K562 (cell line): ENCODE measurements around the gene LSM14B. TPM values are rescaled to one million over a fixed set of nuclear protein-coding genes. Genes with fewer than 3 reads are reported as not detected.
A peak's percentile ranks its signal among the peaks of the same experiment; 100 is the strongest.

Experiments used
- ATF1 ChIP-seq, 2 experiments: fragments of 450-650 bp in 1 of 2; IDR thresholded peaks; 2 replicates each; pipeline ENCODE4 v1.6.1; 2016; ENCODE audit warnings: missing compliant biosample characterization in 1 of 2, missing genetic modification characterization in 1 of 2
- CBFA2T2 ChIP-seq: fragments of 450-650 bp; conservative IDR thresholded peaks from 2 replicates; pipeline ENCODE4 v1.6.1; 2017; ENCODE audit warnings: mild to moderate bottlenecking
- CBX8 ChIP-seq: fragments of 200-600 bp; sonication (generic); IDR thresholded peaks from 2 replicates; pipeline ENCODE4 v1.6.1; 2012; ENCODE audit warnings: borderline replicate concordance, mixed run types, low read depth, mild to moderate bottlenecking, moderate library complexity, mixed read lengths, low read length, control low read depth, inconsistent platforms; ENCODE audit not compliant: poor library complexity, severe bottlenecking; ENCODE audit errors: extremely low read depth
- CXXC5 ChIP-seq: fragments of 250-450 bp; sonication (Bioruptor Pico); IDR thresholded peaks from 2 replicates; pipeline ENCODE4 v1.8.0; 2022; ENCODE audit warnings: inconsistent platforms, mild to moderate bottlenecking, moderate library complexity
- KDM4B ChIP-seq, 2 experiments: fragments of 450-650 bp in 1 of 2; sonication (generic) in 1 of 2; IDR thresholded peaks; 2 replicates each; pipeline ENCODE4 v1.6.1; 2016 to 2017; ENCODE audit warnings: borderline replicate concordance in 2 of 2, antibody characterized with exemption in 1 of 2, low read depth in 1 of 2, mild to moderate bottlenecking in 1 of 2
- KLF6 ChIP-seq: fragments of 250-450 bp; sonication (Bioruptor Pico); IDR thresholded peaks from 2 replicates; pipeline ENCODE4 v1.4.0; 2020; ENCODE audit warnings: mild to moderate bottlenecking, moderate library complexity, borderline replicate concordance
- NFIC ChIP-seq: fragments of 450-650 bp; IDR thresholded peaks from 2 replicates; pipeline ENCODE4 v1.6.1; 2017; ENCODE audit warnings: mild to moderate bottlenecking, inconsistent platforms
- RBM22 ChIP-seq: fragments of 200-400 bp; formaldehyde crosslinking; IDR thresholded peaks from 2 replicates; pipeline ENCODE4 v1.6.1; 2018; ENCODE audit warnings: low read length, low read depth; ENCODE audit not compliant: poor library complexity, severe bottlenecking
- RHOXF2B ChIP-seq: fragments of 250-450 bp; sonication (Bioruptor Pico); conservative IDR thresholded peaks from 2 replicates; pipeline ENCODE4 v1.5.1; 2021
- TCF15 ChIP-seq: fragments of 250-450 bp; sonication (Bioruptor Pico); IDR thresholded peaks from 2 replicates; pipeline ENCODE4 v1.8.0; 2022; ENCODE audit warnings: moderate library complexity, mild to moderate bottlenecking, inconsistent platforms
- UBTF ChIP-seq, 2 experiments: IDR thresholded peaks; 2 replicates each; pipeline ENCODE4 v1.6.1; 2012; ENCODE audit warnings: improper control_type of control experiment in 2 of 2, low read depth in 2 of 2, low read length in 2 of 2, borderline replicate concordance in 1 of 2
- YY1 ChIP-seq, 3 experiments: IDR thresholded peaks; 2 replicates each; pipeline ENCODE4 v1.6.1; 2011; ENCODE audit warnings: low read length in 2 of 3, mild to moderate bottlenecking in 2 of 3, moderate library complexity in 2 of 3, borderline replicate concordance in 1 of 3, control low read depth in 1 of 3, low read depth in 1 of 3; ENCODE audit not compliant: insufficient read depth in 3 of 3, insufficient replicate concordance in 2 of 3, control insufficient read depth in 1 of 3, insufficient read length in 1 of 3; ENCODE audit errors: extremely low read depth in 1 of 3
- ZNF282 ChIP-seq: sonication (generic); formaldehyde crosslinking; IDR thresholded peaks from 2 replicates; pipeline ENCODE4 v1.8.1; 2023; ENCODE audit warnings: missing genetic modification reagents
- ZNF586 ChIP-seq: fragments of 450-650 bp; formaldehyde crosslinking; conservative IDR thresholded peaks from 2 replicates; pipeline ENCODE4 v1.4.0; 2020; ENCODE audit warnings: mild to moderate bottlenecking, moderate library complexity
- ZNF717 ChIP-seq: fragments of 250-450 bp; sonication (Bioruptor Pico); IDR thresholded peaks from 2 replicates; pipeline ENCODE4 v1.5.0; 2021
- polyA plus RNA-seq, 8 experiments: library from polyadenylated mRNA; depleted of rRNA in 4 of 8; stranded (reverse) in 5 of 8; unstranded in 3 of 8; fragments of >200 nt; fragmentation: Nextera tagmentation in 2 of 8; fragmentation: Illumina TruSeq in 1 of 8; extraction: Ambion mirVana in 2 of 8; extraction: Trizol in 1 of 8; gene quantifications; 2 replicates each; pipeline versions ENCODE4 v1.2.1 to v1.2.3, GENCODE V29; 2011 to 2014; ENCODE audit warnings: inconsistent platforms in 1 of 8, missing spikeins in 1 of 8
- total RNA-seq, 7 experiments: library from RNA; depleted of rRNA in 6 of 7; stranded (reverse); fragments of >200 nt in 6 of 7; fragmentation: Illumina TruSeq in 2 of 7; extraction: Trizol in 2 of 7; gene quantifications; 2 replicates each; pipeline versions ENCODE4 v1.2.1 to v1.2.3, GENCODE V29; 2011 to 2021; ENCODE audit warnings: low replicate concordance in 1 of 7
- TF ChIP-seq, protein P1 (sequence below): fragments of 450-650 bp; formaldehyde crosslinking; IDR thresholded peaks from 2 replicates; pipeline ENCODE4 v1.4.0; 2020; ENCODE audit warnings: mild to moderate bottlenecking, mixed read lengths
- TF ChIP-seq, protein P2 (sequence below), 3 experiments: IDR thresholded peaks in 2 of 3; conservative IDR thresholded peaks in 1 of 3; 2 replicates each; pipeline ENCODE4 v1.5.1; 2011 to 2012; ENCODE audit warnings: low read length in 3 of 3, mild to moderate bottlenecking in 3 of 3, control low read depth in 2 of 3, improper control_type of control experiment in 1 of 3, inconsistent platforms in 1 of 3, low read depth in 1 of 3, mixed read lengths in 1 of 3, moderate library complexity in 1 of 3; ENCODE audit not compliant: insufficient read depth in 2 of 3
- TF ChIP-seq, protein P3 (sequence below): fragments of 450-650 bp; formaldehyde crosslinking; IDR thresholded peaks from 2 replicates; pipeline ENCODE4 v1.4.0; 2020; ENCODE audit warnings: mild to moderate bottlenecking

Gene LSM14B
- total and polyA plus RNA-seq, 9 of the 15 experiments (the other 6 are each of a cell fraction or from before 2014, with no cell fraction given), result 0.66 to 36.0 (median 20.2) TPM

DNA sequence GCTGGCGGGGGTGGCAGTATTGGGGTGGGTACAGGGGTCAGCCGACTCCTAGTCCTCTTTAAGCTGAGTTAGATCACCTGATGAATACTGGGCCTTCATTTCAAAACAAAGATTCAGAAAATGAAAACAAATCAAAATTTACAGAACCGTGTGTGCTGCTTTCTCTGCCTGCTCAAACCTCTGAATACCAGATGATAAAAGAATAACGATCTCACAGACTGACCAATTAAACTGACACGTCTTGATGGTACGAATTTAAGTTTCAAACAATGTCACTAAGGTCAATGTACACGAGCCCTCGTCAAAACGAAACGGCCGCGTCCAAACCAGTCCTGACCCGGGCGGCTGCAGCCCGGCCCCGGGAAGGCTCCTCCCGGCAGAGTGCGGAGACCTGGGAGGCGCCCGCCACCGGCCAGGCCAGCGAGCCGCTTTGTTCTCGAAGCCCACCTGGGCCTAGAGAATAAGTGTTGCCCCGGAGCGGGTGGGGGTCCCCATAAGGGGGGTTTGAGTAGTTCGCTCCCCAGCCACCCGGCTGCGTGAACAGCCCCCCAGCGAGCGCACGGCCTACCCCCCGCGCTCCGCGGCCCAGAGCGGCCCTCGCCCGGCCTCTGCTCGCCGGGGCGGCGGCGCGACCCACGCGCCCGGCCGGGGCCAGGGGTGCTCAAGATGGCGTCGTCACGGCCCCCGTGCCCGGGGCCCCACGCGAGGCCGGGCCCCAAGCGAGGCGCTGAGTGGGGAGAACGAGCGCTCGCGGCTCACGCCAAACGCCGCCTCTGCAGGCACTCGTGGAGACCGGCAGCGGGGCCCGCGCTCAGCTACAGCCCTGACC lies 20.2 kb downstream of the LSM14B start (continued):
- TF ChIP-seq, protein P1, sequence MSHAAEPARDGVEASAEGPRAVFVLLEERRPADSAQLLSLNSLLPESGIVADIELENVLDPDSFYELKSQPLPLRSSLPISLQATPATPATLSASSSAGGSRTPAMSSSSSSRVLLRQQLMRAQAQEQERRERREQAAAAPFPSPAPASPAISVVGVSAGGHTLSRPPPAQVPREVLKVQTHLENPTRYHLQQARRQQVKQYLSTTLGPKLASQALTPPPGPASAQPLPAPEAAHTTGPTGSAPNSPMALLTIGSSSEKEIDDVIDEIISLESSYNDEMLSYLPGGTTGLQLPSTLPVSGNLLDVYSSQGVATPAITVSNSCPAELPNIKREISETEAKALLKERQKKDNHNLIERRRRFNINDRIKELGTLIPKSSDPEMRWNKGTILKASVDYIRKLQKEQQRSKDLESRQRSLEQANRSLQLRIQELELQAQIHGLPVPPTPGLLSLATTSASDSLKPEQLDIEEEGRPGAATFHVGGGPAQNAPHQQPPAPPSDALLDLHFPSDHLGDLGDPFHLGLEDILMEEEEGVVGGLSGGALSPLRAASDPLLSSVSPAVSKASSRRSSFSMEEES (CRISPR knock-in tag), result no peak
- TF ChIP-seq ZNF282 (CRISPR knock-in tag), result no peak
- TF ChIP-seq, protein P2, sequence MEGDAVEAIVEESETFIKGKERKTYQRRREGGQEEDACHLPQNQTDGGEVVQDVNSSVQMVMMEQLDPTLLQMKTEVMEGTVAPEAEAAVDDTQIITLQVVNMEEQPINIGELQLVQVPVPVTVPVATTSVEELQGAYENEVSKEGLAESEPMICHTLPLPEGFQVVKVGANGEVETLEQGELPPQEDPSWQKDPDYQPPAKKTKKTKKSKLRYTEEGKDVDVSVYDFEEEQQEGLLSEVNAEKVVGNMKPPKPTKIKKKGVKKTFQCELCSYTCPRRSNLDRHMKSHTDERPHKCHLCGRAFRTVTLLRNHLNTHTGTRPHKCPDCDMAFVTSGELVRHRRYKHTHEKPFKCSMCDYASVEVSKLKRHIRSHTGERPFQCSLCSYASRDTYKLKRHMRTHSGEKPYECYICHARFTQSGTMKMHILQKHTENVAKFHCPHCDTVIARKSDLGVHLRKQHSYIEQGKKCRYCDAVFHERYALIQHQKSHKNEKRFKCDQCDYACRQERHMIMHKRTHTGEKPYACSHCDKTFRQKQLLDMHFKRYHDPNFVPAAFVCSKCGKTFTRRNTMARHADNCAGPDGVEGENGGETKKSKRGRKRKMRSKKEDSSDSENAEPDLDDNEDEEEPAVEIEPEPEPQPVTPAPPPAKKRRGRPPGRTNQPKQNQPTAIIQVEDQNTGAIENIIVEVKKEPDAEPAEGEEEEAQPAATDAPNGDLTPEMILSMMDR (IDR thresholded peaks at IDR 0.05 in 2 of 3, conservative IDR thresholded peaks at IDR 0.05 in 1 of 3; ENCODE audit: insufficient read depth in 2 of 3, low read depth in 1 of 3, low read length in 3 of 3), result no peak
- peak; percentile 80 to 85; a peak in 2 of 4 replicates for TF ChIP-seq UBTF (IDR thresholded peaks at IDR 0.05; ENCODE audit: borderline replicate concordance in 1 of 2, low read depth in 2 of 2, low read length in 2 of 2)
- no peak for TF ChIP-seq RHOXF2B
- TF ChIP-seq KDM4B (IDR thresholded peaks at IDR 0.05; ENCODE audit: borderline replicate concordance in 2 of 2, low read depth in 1 of 2), result no peak
- no peak for TF ChIP-seq ZNF717 (CRISPR knock-in tag)
- TF ChIP-seq RBM22, result peak; percentile 23
- TF ChIP-seq CBFA2T2, result no peak
- TF ChIP-seq, protein P3, sequence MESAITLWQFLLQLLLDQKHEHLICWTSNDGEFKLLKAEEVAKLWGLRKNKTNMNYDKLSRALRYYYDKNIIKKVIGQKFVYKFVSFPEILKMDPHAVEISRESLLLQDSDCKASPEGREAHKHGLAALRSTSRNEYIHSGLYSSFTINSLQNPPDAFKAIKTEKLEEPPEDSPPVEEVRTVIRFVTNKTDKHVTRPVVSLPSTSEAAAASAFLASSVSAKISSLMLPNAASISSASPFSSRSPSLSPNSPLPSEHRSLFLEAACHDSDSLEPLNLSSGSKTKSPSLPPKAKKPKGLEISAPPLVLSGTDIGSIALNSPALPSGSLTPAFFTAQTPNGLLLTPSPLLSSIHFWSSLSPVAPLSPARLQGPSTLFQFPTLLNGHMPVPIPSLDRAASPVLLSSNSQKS (CRISPR knock-in tag), result no peak
- no peak for TF ChIP-seq CBX8
- no peak for TF ChIP-seq ATF1 (CRISPR knock-in tag; IDR thresholded peaks at IDR 0.05)
- TF ChIP-seq ATF1 (tag; IDR thresholded peaks at IDR 0.05), result no peak
- no peak for TF ChIP-seq NFIC
- TF ChIP-seq ZNF586 (CRISPR knock-in tag), result no peak
- no peak for TF ChIP-seq KLF6 (CRISPR knock-in tag)
- TF ChIP-seq TCF15 (CRISPR knock-in tag), result no peak
- TF ChIP-seq YY1 (IDR thresholded peaks at IDR 0.05; ENCODE audit: borderline replicate concordance in 1 of 3, control insufficient read depth in 1 of 3, extremely low read depth in 1 of 3, insufficient read depth in 3 of 3, insufficient read length in 1 of 3, insufficient replicate concordance in 2 of 3, low read depth in 1 of 3, low read length in 2 of 3), result peak; percentile 39 to 81 (median 74)
- no peak for TF ChIP-seq CXXC5 (CRISPR knock-in tag)
